Mesenchymal stem cell (in vitro differentiated cells and primary cell): ENCODE results near the gene PPTC7.

Experiments
- DNase-seq: peaks from one replicate; pipeline ENCODE4 v3.0.0-alpha.2; 2013
- H2AFZ ChIP-seq: one replicate; pipeline ENCODE4 v1.6.1; 2013; ENCODE audit warnings: low read depth, mild to moderate bottlenecking, control low read depth, inconsistent platforms, low read length, moderate library complexity
- H2AK5ac ChIP-seq: 2 replicates; pipeline ENCODE4 v1.6.1; 2013; ENCODE audit warnings: low read length, moderate library complexity, mild to moderate bottlenecking, inconsistent platforms; ENCODE audit not compliant: severe bottlenecking
- H2BK120ac ChIP-seq: one replicate; pipeline ENCODE4 v1.6.1; 2013; ENCODE audit warnings: low read depth, mild to moderate bottlenecking, inconsistent platforms, low read length, moderate library complexity
- H2BK12ac ChIP-seq, 2 experiments: one replicate each; pipeline ENCODE4 v1.6.1; 2013; ENCODE audit warnings: inconsistent platforms in 2 of 2, low read length in 2 of 2, mild to moderate bottlenecking in 2 of 2, moderate library complexity in 2 of 2, control low read depth in 1 of 2
- H2BK15ac ChIP-seq: one replicate; pipeline ENCODE4 v1.6.1; 2013; ENCODE audit warnings: mild to moderate bottlenecking, low read depth, inconsistent platforms; ENCODE audit not compliant: poor library complexity, severe bottlenecking
- H2BK5ac ChIP-seq: 2 replicates; pipeline ENCODE4 v1.6.1; 2013; ENCODE audit warnings: low read depth, mild to moderate bottlenecking, low read length, control low read depth, inconsistent platforms; ENCODE audit not compliant: poor library complexity, severe bottlenecking
- H3K14ac ChIP-seq, 2 experiments: one replicate each; pipeline ENCODE4 v1.6.1; 2013; ENCODE audit warnings: inconsistent platforms in 2 of 2, low read length in 2 of 2, control low read depth in 1 of 2, mild to moderate bottlenecking in 1 of 2, moderate library complexity in 1 of 2
- H3K18ac ChIP-seq, 2 experiments: one replicate each; pipeline ENCODE4 v1.6.1; 2013; ENCODE audit warnings: inconsistent platforms in 2 of 2, low read length in 2 of 2, control low read depth in 1 of 2, low read depth in 1 of 2, mild to moderate bottlenecking in 1 of 2
- H3K23ac ChIP-seq, 2 experiments: one replicate each; pipeline ENCODE4 v1.6.1; 2013; ENCODE audit warnings: inconsistent platforms in 2 of 2, low read length in 2 of 2, mild to moderate bottlenecking in 2 of 2, moderate library complexity in 2 of 2, control low read depth in 1 of 2
- H3K27ac ChIP-seq: 2 replicates; pipeline ENCODE4 v1.5.1; 2013; ENCODE audit warnings: mild to moderate bottlenecking, moderate library complexity, low read length, control low read depth, inconsistent platforms; ENCODE audit not compliant: poor library complexity, severe bottlenecking
- H3K27me3 ChIP-seq, 2 experiments: 2 replicates each; pipeline versions ENCODE4 v1.6.1 to v1.7.0; 2013; ENCODE audit warnings: low read length in 2 of 2, mild to moderate bottlenecking in 2 of 2, moderate library complexity in 2 of 2, control low read depth in 1 of 2, inconsistent platforms in 1 of 2; ENCODE audit not compliant: control insufficient read depth in 1 of 2, insufficient read depth in 1 of 2
- H3K36me3 ChIP-seq, 2 experiments: 2 replicates each; pipeline versions ENCODE4 v1.6.1 to v1.7.0; 2013; ENCODE audit warnings: low read length in 2 of 2, control low read depth in 1 of 2, inconsistent platforms in 1 of 2, low read depth in 1 of 2, mild to moderate bottlenecking in 1 of 2; ENCODE audit not compliant: insufficient read depth in 2 of 2, control insufficient read depth in 1 of 2
- H3K4ac ChIP-seq, 2 experiments: one replicate each; pipeline ENCODE4 v1.6.1; 2013; ENCODE audit warnings: inconsistent platforms in 2 of 2, low read length in 2 of 2, mild to moderate bottlenecking in 2 of 2, moderate library complexity in 2 of 2, control low read depth in 1 of 2, low read depth in 1 of 2
- H3K4me1 ChIP-seq: 2 replicates; pipeline ENCODE4 v1.6.1; 2013; ENCODE audit warnings: low read depth, low read length, control low read depth; ENCODE audit not compliant: control insufficient read depth, insufficient read depth
- H3K4me2 ChIP-seq: 2 replicates; pipeline ENCODE4 v1.6.1; 2013; ENCODE audit warnings: low read length, mild to moderate bottlenecking, inconsistent platforms; ENCODE audit not compliant: poor library complexity, severe bottlenecking
- H3K4me3 ChIP-seq, 2 experiments: 2 replicates each; pipeline versions ENCODE4 v1.5.1 to v1.7.0; 2013; ENCODE audit warnings: low read length in 2 of 2, mild to moderate bottlenecking in 2 of 2, control low read depth in 1 of 2, low read depth in 1 of 2; ENCODE audit not compliant: insufficient read depth in 1 of 2
- H3K79me1 ChIP-seq: replicated peaks from 2 replicates; pipeline ENCODE4 v1.6.1; 2013; ENCODE audit warnings: mild to moderate bottlenecking, control low read depth, low read length, inconsistent platforms; ENCODE audit not compliant: poor library complexity, severe bottlenecking
- H3K9ac ChIP-seq: 2 replicates; pipeline ENCODE4 v1.7.0; 2013; ENCODE audit warnings: mild to moderate bottlenecking, low read length, moderate library complexity
- H3K9me3 ChIP-seq: 2 replicates; pipeline ENCODE4 v1.7.0; 2013; ENCODE audit warnings: mild to moderate bottlenecking, low read length; ENCODE audit not compliant: control insufficient read depth
- H4K8ac ChIP-seq: one replicate; pipeline ENCODE4 v1.6.1; 2013; ENCODE audit warnings: inconsistent platforms, mild to moderate bottlenecking, low read length, moderate library complexity
- H4K91ac ChIP-seq: one replicate; pipeline ENCODE4 v1.6.1; 2013; ENCODE audit warnings: mild to moderate bottlenecking, low read length, inconsistent platforms
- WGBS: methylation state at CpG from one replicate; pipeline ENCODE4 v1.1.7; 2013; ENCODE audit warnings: mixed read lengths; 5-methylcytosine and 5-hydroxymethylcytosine counted together

The PPTC7 gene

DNA sequence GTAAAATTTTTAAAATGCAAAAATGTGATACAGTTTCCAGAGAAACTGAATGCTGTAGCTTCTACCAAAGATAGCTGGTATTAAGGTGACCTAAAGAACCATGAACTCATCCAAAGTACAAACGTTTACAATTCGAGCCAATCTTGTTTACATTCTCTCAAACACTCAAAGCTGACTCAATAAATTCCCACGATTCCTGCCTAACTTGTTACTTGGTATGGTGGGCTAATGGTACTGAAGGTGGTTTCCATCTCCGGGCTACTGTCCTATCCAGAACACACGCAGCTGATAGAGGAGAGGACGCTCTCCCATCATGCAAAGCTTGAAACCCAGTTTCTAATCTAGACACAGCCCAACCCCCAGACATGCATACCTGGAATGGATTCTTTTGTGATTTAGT is 49.5 kb downstream of the PPTC7 start:
- no peaks in the 10 kb centered on the region for H3K27me3 ChIP-seq
- H3K4me3 ChIP-seq: no peak overlapping the region
- H4K91ac ChIP-seq: no peak overlapping the region
- no peak overlapping the region for H3K23ac ChIP-seq
- H3K4me1 ChIP-seq: no peaks in the 10 kb centered on the region
- no peak overlapping the region for H3K14ac ChIP-seq
- no peaks in the 10 kb centered on the region for H3K9me3 ChIP-seq
- H3K79me1 ChIP-seq: peaks cover 21% of the 10 kb centered on the region
- H2AFZ ChIP-seq: no peak overlapping the region
- no peak overlapping the region for H3K4ac ChIP-seq
- no peak overlapping the region for H2BK5ac ChIP-seq
- no peak overlapping the region for H3K9ac ChIP-seq
- DNase-seq: peak; percentile 93
- no peak overlapping the region for H2BK120ac ChIP-seq
- H3K18ac ChIP-seq: no peak overlapping the region
- no peak overlapping the region for H2BK15ac ChIP-seq
- H2AK5ac ChIP-seq: no peak overlapping the region
- H3K36me3 ChIP-seq: peaks cover 12 to 58% of the 10 kb centered on the region in 2 experiments
- WGBS: 11% methylated on average over 6 of the region's 6 CpGs
- H2BK12ac ChIP-seq: no peak overlapping the region
- no peak overlapping the region for H3K27ac ChIP-seq
- H4K8ac ChIP-seq: no peak overlapping the region
- H3K4me2 ChIP-seq: no peak overlapping the region

DNA sequence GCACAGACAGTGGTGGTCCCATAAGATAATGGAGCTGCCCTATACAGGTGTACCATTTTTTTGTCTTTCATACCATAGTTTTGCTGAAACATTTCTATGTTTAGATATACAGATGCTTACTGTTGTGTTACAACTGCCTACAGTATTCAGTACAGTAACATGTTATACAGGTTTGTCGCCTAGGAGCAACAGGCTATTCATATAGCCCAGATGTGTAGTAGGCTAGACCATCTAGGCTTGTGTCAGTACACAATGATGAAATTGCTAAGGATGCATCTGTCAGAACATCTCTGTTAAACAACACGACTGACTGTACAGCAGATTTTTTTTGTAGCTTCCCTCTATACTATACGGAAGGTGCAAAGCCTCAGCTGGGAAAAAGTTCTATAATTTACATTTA is 50.5 kb downstream of the PPTC7 start:
- Histone ChIP-seq H3K18ac (no peak overlapping the region), H2BK15ac (no peak overlapping the region), H3K9me3 (no peaks in the 10 kb centered on the region), H4K8ac (no peak overlapping the region), H3K4me2 (no peak overlapping the region), H3K14ac (no peak overlapping the region), H3K27ac (no peak overlapping the region), H3K4ac (no peak overlapping the region), H3K23ac (no peak overlapping the region), H4K91ac (no peak overlapping the region), H3K79me1 (peaks cover 14% of the 10 kb centered on the region), H3K4me3 (no peak overlapping the region), H3K9ac (no peak overlapping the region), H2BK120ac (no peak overlapping the region), H3K27me3 (no peaks in the 10 kb centered on the region), H3K4me1 (no peaks in the 10 kb centered on the region), H2AFZ (no peak overlapping the region), H3K36me3 (peaks cover 9 to 49% of the 10 kb centered on the region in 2 experiments), H2BK5ac (peak overlapping the region; percentile 57), H2BK12ac (no peak overlapping the region), H2AK5ac (no peak overlapping the region)
- 81% methylated on average over 2 of the region's 3 CpGs for WGBS
- no peak for DNase-seq

- peaks cover 6 to 41% of the 10 kb centered on the region in 2 experiments for H3K36me3 ChIP-seq
- WGBS: 70% methylated on average over 1 of the region's 2 CpGs
Observed at GRCh38 chr12:110531741-110532333, 51.3 kb downstream of the PPTC7 start.

DNA sequence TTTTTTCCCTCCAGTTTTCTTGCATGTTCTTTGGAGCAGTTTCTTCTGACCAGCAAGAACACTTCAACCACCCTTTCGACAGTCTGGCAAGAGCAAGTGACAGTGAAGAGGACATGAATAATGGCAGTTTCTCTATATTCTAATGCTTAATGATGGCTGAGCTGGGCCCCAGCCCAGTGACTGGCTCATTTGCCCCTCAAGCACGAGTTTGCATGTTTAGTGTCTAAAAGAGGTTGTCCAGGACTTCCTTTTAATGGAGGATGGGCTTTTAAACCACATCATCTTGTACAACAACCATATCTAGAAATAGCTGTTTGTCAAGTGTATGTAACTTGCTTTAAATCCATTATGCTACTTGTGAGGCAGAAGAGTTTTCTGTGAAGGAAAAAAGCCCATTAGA is 52.6 kb downstream of the PPTC7 start:
- no peak overlapping the region for H2BK12ac ChIP-seq
- no peak overlapping the region for H4K8ac ChIP-seq

More at GRCh38 chr12:110531741-110532333, 51.3 kb downstream of the PPTC7 start:
- H2BK15ac ChIP-seq: no peak overlapping the region
- H3K4me1 ChIP-seq: no peaks in the 10 kb centered on the region
- no peak overlapping the region for H3K4ac ChIP-seq
- no peak overlapping the region for H2BK120ac ChIP-seq
- no peak overlapping the region for H3K4me3 ChIP-seq
- no peak overlapping the region for H3K27ac ChIP-seq
- H2BK12ac ChIP-seq: no peak overlapping the region
- H3K18ac ChIP-seq: no peak overlapping the region
- no peak overlapping the region for H2AFZ ChIP-seq
- no peaks in the 10 kb centered on the region for H3K27me3 ChIP-seq
- H3K9ac ChIP-seq: no peak overlapping the region
- no peak overlapping the region for H4K8ac ChIP-seq
- peaks cover 11% of the 10 kb centered on the region for H3K79me1 ChIP-seq
- H3K9me3 ChIP-seq: no peaks in the 10 kb centered on the region
- H3K23ac ChIP-seq: no peak overlapping the region
- H3K14ac ChIP-seq: no peak overlapping the region
- H4K91ac ChIP-seq: no peak overlapping the region
- no peak overlapping the region for H2AK5ac ChIP-seq
- no peak overlapping the region for H2BK5ac ChIP-seq
- H3K4me2 ChIP-seq: no peak overlapping the region
- peak; percentile 48 for DNase-seq

More for the DNA sequence above, 52.6 kb downstream of the PPTC7 start:
- no peak overlapping the region for H2AFZ ChIP-seq
- no peaks in the 10 kb centered on the region for H3K27me3 ChIP-seq
- H3K14ac ChIP-seq: no peak overlapping the region
- no peak overlapping the region for H3K9ac ChIP-seq
- WGBS: 88% methylated on average over 1 of the region's 2 CpGs
- H2AK5ac ChIP-seq: no peak overlapping the region
- H3K23ac ChIP-seq: no peak overlapping the region
- no peak overlapping the region for H3K4ac ChIP-seq
- H3K18ac ChIP-seq: no peak overlapping the region
- H3K4me3 ChIP-seq: no peak overlapping the region
- H3K9me3 ChIP-seq: no peaks in the 10 kb centered on the region
- no peak overlapping the region for H4K91ac ChIP-seq
- peaks cover 7% of the 10 kb centered on the region for H3K79me1 ChIP-seq
- no peak overlapping the region for H2BK5ac ChIP-seq
- H3K4me2 ChIP-seq: no peak overlapping the region
- H2BK15ac ChIP-seq: no peak overlapping the region
- H2BK120ac ChIP-seq: no peak overlapping the region
- no peak overlapping the region for H3K27ac ChIP-seq
- peaks cover 6 to 27% of the 10 kb centered on the region in 2 experiments for H3K36me3 ChIP-seq
- peak; percentile 38 for DNase-seq
- H3K4me1 ChIP-seq: no peaks in the 10 kb centered on the region
